Fibroblast of lung (primary cell): ENCODE results near the gene FHIT. TPM values are rescaled to one million over a fixed set of nuclear protein-coding genes. Genes with fewer than 3 reads are reported as not detected.

ENCODE experiments used
- DNase-seq, 2 donors: peaks; one replicate each; pipeline versions ENCODE4 v3.0.0 to v3.0.0-alpha.2; 2010; ENCODE audit warnings: low read depth in 2 of 2
- H2AFZ ChIP-seq: 2 replicates; pipeline ENCODE4 v1.5.1; 2012; ENCODE audit warnings: low read length, control low read depth, inconsistent platforms
- H3K27ac ChIP-seq: 2 replicates; pipeline ENCODE4 v1.5.1; 2011; ENCODE audit warnings: low read length, control low read depth; ENCODE audit not compliant: insufficient read depth
- H3K27me3 ChIP-seq: 2 replicates; pipeline ENCODE4 v1.5.1; 2011; ENCODE audit warnings: mild to moderate bottlenecking, low read length; ENCODE audit not compliant: control insufficient read depth, insufficient read depth
- H3K36me3 ChIP-seq: 2 replicates; pipeline ENCODE4 v1.5.1; 2011; ENCODE audit warnings: low read length; ENCODE audit not compliant: control insufficient read depth, insufficient read depth
- H3K4me1 ChIP-seq: 2 replicates; pipeline ENCODE4 v1.5.1; 2011; ENCODE audit warnings: low read length; ENCODE audit not compliant: control insufficient read depth, insufficient read depth; ENCODE audit errors: extremely low read depth
- H3K4me2 ChIP-seq: 2 replicates; pipeline ENCODE4 v1.5.1; 2011; ENCODE audit warnings: low read length, control low read depth; ENCODE audit not compliant: insufficient read depth; ENCODE audit errors: extremely low read depth
- H3K4me3 ChIP-seq, 4 experiments: fragments of 200-600 bp in 1 of 4; sonication (generic) in 1 of 4; replicated peaks in 1 of 4; 2 replicates each; pipeline ENCODE4 v1.5.1; 2011 to 2016; ENCODE audit warnings: low read length in 4 of 4, low read depth in 3 of 4, mild to moderate bottlenecking in 3 of 4, control low read depth in 2 of 4, inconsistent platforms in 1 of 4, mixed read lengths in 1 of 4; ENCODE audit not compliant: insufficient read depth in 1 of 4; ENCODE audit errors: control extremely low read depth in 1 of 4
- H3K79me2 ChIP-seq: 2 replicates; pipeline ENCODE4 v1.5.1; 2012; ENCODE audit warnings: mild to moderate bottlenecking, low read length, inconsistent platforms; ENCODE audit not compliant: control insufficient read depth, insufficient read depth
- H3K9ac ChIP-seq: 2 replicates; pipeline ENCODE4 v1.5.1; 2011; ENCODE audit warnings: mild to moderate bottlenecking, low read length, control low read depth; ENCODE audit not compliant: insufficient read depth
- H3K9me3 ChIP-seq: 2 replicates; pipeline ENCODE4 v1.5.1; 2012; ENCODE audit warnings: low read depth, low read length; ENCODE audit not compliant: control insufficient read depth, insufficient read depth
- H4K20me1 ChIP-seq: 2 replicates; pipeline ENCODE4 v1.5.1; 2011; ENCODE audit warnings: low read length; ENCODE audit not compliant: control insufficient read depth, insufficient read depth; ENCODE audit errors: extremely low read depth
- CTCF ChIP-seq, 2 donors: IDR thresholded peaks in 1 of 2; conservative IDR thresholded peaks in 1 of 2; 1 replicate in 1 of 2; 2 replicates in 1 of 2; pipeline ENCODE4 v1.5.1; 2011 to 2012; ENCODE audit warnings: low read length in 2 of 2, control low read depth in 1 of 2, inconsistent platforms in 1 of 2, low read depth in 1 of 2, mild to moderate bottlenecking in 1 of 2
- EZH2 ChIP-seq: IDR thresholded peaks from 2 replicates; pipeline ENCODE4 v1.5.1; 2012; ENCODE audit warnings: low read length, control low read depth, mild to moderate bottlenecking; ENCODE audit errors: missing control alignments
- polyA plus RNA-seq, 2 donors: library from polyadenylated mRNA; depleted of rRNA in 1 of 2; stranded (reverse) in 1 of 2; unstranded in 1 of 2; fragments of >200 nt; gene quantifications; 2 replicates each; pipeline ENCODE4 v1.2.1, GENCODE V29; 2011 to 2012; ENCODE audit warnings: missing spikeins in 1 of 2
- total RNA-seq: library from RNA; depleted of rRNA; stranded (reverse); fragments of >200 nt; gene quantifications from 2 replicates; pipeline ENCODE4 v1.2.1, GENCODE V29; 2014

Gene FHIT
- total and polyA plus RNA-seq, 2 donors (not counting 1 experiment from before 2014, with no cell fraction given), result 0.79 to 2.1 TPM

GRCh38 chr3:60182697-60183096 is 1068.6 kb downstream of the FHIT start:
- peak in 1 of 2 donors; percentile 8 for DNase-seq
- Histone ChIP-seq H3K27me3 (no peaks in the 10 kb centered on the region), H3K4me1 (no peaks in the 10 kb centered on the region), H3K9ac (no peak overlapping the region), H2AFZ (no peak overlapping the region), H3K79me2 (no peaks in the 10 kb centered on the region), H3K27ac (no peak overlapping the region), H3K36me3 (no peaks in the 10 kb centered on the region), H3K4me3 (no peak overlapping the region), H3K4me2 (no peak overlapping the region), H4K20me1 (no peaks in the 10 kb centered on the region), H3K9me3 (no peaks in the 10 kb centered on the region)
- TF ChIP-seq EZH2 (no peak), CTCF (conservative IDR thresholded peaks at IDR 0.05 in 1 of 2, IDR thresholded peaks at IDR 0.05 in 1 of 2; ENCODE audit: low read depth in 1 of 2, low read length in 2 of 2) (peak in 1 of 2 donors; percentile 10)

- no peak overlapping the region for H3K27ac ChIP-seq
- no peak overlapping the region for H2AFZ ChIP-seq
- H3K4me1 ChIP-seq, result no peaks in the 10 kb centered on the region
- no peaks in the 10 kb centered on the region for H3K27me3 ChIP-seq
- no peaks in the 10 kb centered on the region for H4K20me1 ChIP-seq
- H3K4me3 ChIP-seq, result no peak overlapping the region
- no peaks in the 10 kb centered on the region for H3K36me3 ChIP-seq
- H3K79me2 ChIP-seq, result no peaks in the 10 kb centered on the region
- TF ChIP-seq EZH2, result no peak
- TF ChIP-seq CTCF (conservative IDR thresholded peaks at IDR 0.05 in 1 of 2, IDR thresholded peaks at IDR 0.05 in 1 of 2; ENCODE audit: low read depth in 1 of 2, low read length in 2 of 2), result no peak
- no peaks in the 10 kb centered on the region for H3K9me3 ChIP-seq
- no peak for DNase-seq
- H3K4me2 ChIP-seq, result no peak overlapping the region
- no peak overlapping the region for H3K9ac ChIP-seq
Observed at GRCh38 chr3:60178931-60179653, 1072.2 kb downstream of the FHIT start.

- no peak for TF ChIP-seq CTCF (conservative IDR thresholded peaks at IDR 0.05 in 1 of 2, IDR thresholded peaks at IDR 0.05 in 1 of 2; ENCODE audit: low read depth in 1 of 2, low read length in 2 of 2)
- no peak for TF ChIP-seq EZH2
- no peak overlapping the region for H3K9ac ChIP-seq
- no peaks in the 10 kb centered on the region for H3K79me2 ChIP-seq
- DNase-seq, result no peak
- no peak overlapping the region for H3K27ac ChIP-seq
- no peak overlapping the region for H3K4me3 ChIP-seq
- H4K20me1 ChIP-seq, result no peaks in the 10 kb centered on the region
- H2AFZ ChIP-seq, result no peak overlapping the region
- no peaks in the 10 kb centered on the region for H3K4me1 ChIP-seq
- H3K27me3 ChIP-seq, result no peaks in the 10 kb centered on the region
- H3K9me3 ChIP-seq, result no peaks in the 10 kb centered on the region
- no peak overlapping the region for H3K4me2 ChIP-seq
- no peaks in the 10 kb centered on the region for H3K36me3 ChIP-seq
Observed at GRCh38 chr3:60177726-60178125, 1073.5 kb downstream of the FHIT start.
